ENCODE results near the gene EDARADD. TPM values are rescaled to one million over a fixed set of nuclear protein-coding genes. Genes with fewer than 3 reads are reported as not detected.

EDARADD gene
- polyA plus RNA-seq, 1 donor (not counting 4 experiments of a cell fraction or from before 2014, with no cell fraction given) = 12.3 TPM

GRCh38 chr1:236530959-236531358, 136.9 kb downstream of the EDARADD start:
- no peaks in the 10 kb centered on the region for H3K27me3 ChIP-seq (ENCODE audit: control insufficient read depth, extremely low read depth, insufficient read depth, low read length)
- DNase-seq (ENCODE audit: low read depth, low spot score) = no peak
- dilution Hi-C loops (cut with MboI; ENCODE audit: extremely low pct_ligation_motif_present, low sequenced_read_pairs) = no loop called here
- H3K36me3 ChIP-seq (ENCODE audit: control insufficient read depth in 2 of 2, extremely low read depth in 1 of 2, insufficient read depth in 2 of 2, low read length in 2 of 2) = peaks cover 4 to 6% of the 10 kb centered on the region in 2 experiments
- no peak overlapping the region for H3K4me2 ChIP-seq (ENCODE audit: control insufficient read depth, extremely low read depth, insufficient read depth, low read depth, low read length)
- no peaks in the 10 kb centered on the region for H3K9me1 ChIP-seq (ENCODE audit: control insufficient read depth, extremely low read depth, insufficient read depth, low read length)
- H3K79me2 ChIP-seq (ENCODE audit: control insufficient read depth, insufficient read depth, low read length) = no peaks in the 10 kb centered on the region
- peaks cover 14% of the 10 kb centered on the region for H3K4me1 ChIP-seq (ENCODE audit: control insufficient read depth, extremely low read depth, insufficient read depth, low read length)
- no peak for FAIRE-seq
- H3K9ac ChIP-seq (ENCODE audit: control insufficient read depth, extremely low read depth, insufficient read depth, low read length) = no peak overlapping the region
- H3K9me3 ChIP-seq (ENCODE audit: control insufficient read depth, low read depth, low read length) = no peaks in the 10 kb centered on the region
- TF ChIP-seq CTCF (optimal IDR thresholded peaks at IDR 0.05 in 1 of 3, IDR thresholded peaks at IDR 0.05 in 1 of 3, conservative IDR thresholded peaks at IDR 0.05 in 1 of 3; ENCODE audit: extremely low read depth in 1 of 3, insufficient read depth in 2 of 3, low read length in 3 of 3) (no peak), EZH2 (IDR thresholded peaks at IDR 0.05; ENCODE audit: low read length) (no peak)
- no peak overlapping the region for H3K27ac ChIP-seq (ENCODE audit: control insufficient read depth, insufficient read depth, low read length)
- no peaks in the 10 kb centered on the region for H4K20me1 ChIP-seq (ENCODE audit: control insufficient read depth, extremely low read depth, insufficient read depth, low read length)
- no peak overlapping the region for H2AFZ ChIP-seq (ENCODE audit: control insufficient read depth, low read length)
- no peak overlapping the region for H3K4me3 ChIP-seq (ENCODE audit: control insufficient read depth in 2 of 3, extremely low read depth in 1 of 3, insufficient read depth in 2 of 3, low read depth in 1 of 3, low read length in 3 of 3)

DNA sequence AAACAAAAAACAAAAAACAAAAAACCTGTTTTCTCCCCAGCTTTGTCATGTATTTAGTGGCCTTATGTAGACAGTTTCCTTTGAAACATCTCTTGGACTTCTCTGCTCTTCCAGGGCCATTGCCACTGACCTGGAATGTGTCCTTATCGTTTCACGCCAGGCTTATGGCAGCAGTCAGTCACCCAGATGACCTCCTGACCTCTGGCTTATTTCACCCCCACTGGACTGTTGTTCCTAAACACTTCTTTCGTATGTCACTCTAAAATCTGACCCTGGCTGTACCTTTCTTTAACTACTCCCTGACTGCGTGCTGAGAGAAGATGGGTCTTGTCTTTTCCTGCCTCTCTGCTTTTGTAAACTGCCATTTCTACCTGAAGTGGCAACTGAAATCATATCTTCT, 138.8 kb downstream of the EDARADD start:
- Histone ChIP-seq H2AFZ (ENCODE audit: control insufficient read depth, low read length) (no peak overlapping the region), H4K20me1 (ENCODE audit: control insufficient read depth, extremely low read depth, insufficient read depth, low read length) (no peaks in the 10 kb centered on the region), H3K36me3 (ENCODE audit: control insufficient read depth in 2 of 2, extremely low read depth in 1 of 2, insufficient read depth in 2 of 2, low read length in 2 of 2) (peaks cover 0 to 3% of the 10 kb centered on the region in 2 experiments), H3K27me3 (ENCODE audit: control insufficient read depth, extremely low read depth, insufficient read depth, low read length) (no peaks in the 10 kb centered on the region), H3K9me1 (ENCODE audit: control insufficient read depth, extremely low read depth, insufficient read depth, low read length) (no peaks in the 10 kb centered on the region), H3K4me3 (ENCODE audit: control insufficient read depth in 2 of 3, extremely low read depth in 1 of 3, insufficient read depth in 2 of 3, low read depth in 1 of 3, low read length in 3 of 3) (no peak overlapping the region), H3K4me2 (ENCODE audit: control insufficient read depth, extremely low read depth, insufficient read depth, low read depth, low read length) (no peak overlapping the region), H3K27ac (ENCODE audit: control insufficient read depth, insufficient read depth, low read length) (no peak overlapping the region), H3K9ac (ENCODE audit: control insufficient read depth, extremely low read depth, insufficient read depth, low read length) (no peak overlapping the region), H3K9me3 (ENCODE audit: control insufficient read depth, low read depth, low read length) (no peaks in the 10 kb centered on the region), H3K4me1 (ENCODE audit: control insufficient read depth, extremely low read depth, insufficient read depth, low read length) (peaks cover 19% of the 10 kb centered on the region), H3K79me2 (ENCODE audit: control insufficient read depth, insufficient read depth, low read length) (no peaks in the 10 kb centered on the region)
- no peak for TF ChIP-seq EZH2 (IDR thresholded peaks at IDR 0.05; ENCODE audit: low read length)
- TF ChIP-seq CTCF (optimal IDR thresholded peaks at IDR 0.05 in 1 of 3, IDR thresholded peaks at IDR 0.05 in 1 of 3, conservative IDR thresholded peaks at IDR 0.05 in 1 of 3; ENCODE audit: extremely low read depth in 1 of 3, insufficient read depth in 2 of 3, low read length in 3 of 3) = no peak
- no peak for DNase-seq (ENCODE audit: low read depth, low spot score)
- FAIRE-seq = no peak
- dilution Hi-C loops (cut with MboI; ENCODE audit: extremely low pct_ligation_motif_present, low sequenced_read_pairs) = no loop called here

All from keratinocyte (primary cell).